Gastroesophageal sphincter (tissue), 3 donors: ENCODE measurements around the gene SEC11A.
"Not testable (repeated sequence)": the region's sequence is repeated elsewhere in the genome, so short reads cannot be mapped to it uniquely, and the experiment has no call there.

ENCODE experiments used
- CTCF ChIP-seq, 4 experiments: fragments of 200-600 bp in 2 of 4; fragments of 450-650 bp in 2 of 4; sonication (generic) in 1 of 4; IDR thresholded peaks; one replicate each; pipeline ENCODE4 v1.5.1; 2017 to 2019; ENCODE audit warnings: antibody characterized with exemption in 4 of 4, mild to moderate bottlenecking in 2 of 4, moderate library complexity in 2 of 4
- EP300 ChIP-seq: sonication (generic); formaldehyde crosslinking; IDR thresholded peaks from one replicate; pipeline ENCODE4 v1.6.1; 2017; ENCODE audit warnings: antibody characterized with exemption, mild to moderate bottlenecking
- POLR2A ChIP-seq, 2 donors: fragments of 450-650 bp; IDR thresholded peaks; one replicate each; pipeline ENCODE4 v1.6.1; 2017; ENCODE audit warnings: antibody characterized with exemption in 2 of 2, mild to moderate bottlenecking in 2 of 2, moderate library complexity in 1 of 2
- POLR2AphosphoS5 ChIP-seq: sonication (generic); formaldehyde crosslinking; IDR thresholded peaks from one replicate; pipeline ENCODE4 v1.6.1; 2017; ENCODE audit warnings: antibody characterized with exemption

DNA sequence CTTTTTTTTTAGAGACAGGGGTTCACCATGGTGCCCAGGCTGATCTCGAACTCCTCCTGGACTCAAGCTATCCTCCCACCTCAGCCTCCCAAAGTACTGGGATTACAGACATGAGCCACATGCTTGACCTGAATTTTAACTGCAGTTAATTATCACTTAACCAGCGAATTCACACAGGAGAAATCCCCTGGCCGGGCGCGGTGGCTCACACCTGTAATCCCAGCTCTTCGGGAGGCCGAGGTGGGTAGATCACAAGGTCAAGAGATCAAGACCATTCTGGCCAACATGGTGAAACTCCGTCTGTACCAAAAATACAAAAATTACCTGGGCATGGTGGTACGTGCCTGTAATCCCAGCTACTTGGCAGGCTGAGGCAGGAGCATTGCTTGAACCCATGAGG lies 74.1 kb downstream of the SEC11A start:
- not testable (repeated sequence) for TF ChIP-seq EP300; POLR2A (IDR thresholded peaks at IDR 0.05); CTCF (IDR thresholded peaks at IDR 0.05); POLR2AphosphoS5
